CD14-positive monocyte (primary cell): ENCODE data around the gene ZNF579. TPM values are rescaled to one million over a fixed set of nuclear protein-coding genes. Genes with fewer than 3 reads are reported as not detected.

Source experiments
- DNase-seq, 3 donors: peaks; one replicate each; pipeline ENCODE4 v3.0.0-alpha.2; 2011 to 2022
- H2AFZ ChIP-seq: 2 replicates; pipeline ENCODE4 v1.6.0; 2012; ENCODE audit warnings: mild to moderate bottlenecking, low read depth, low read length, inconsistent platforms; ENCODE audit not compliant: insufficient read depth, poor library complexity, severe bottlenecking
- H3K27ac ChIP-seq, 2 donors: 1 replicate in 1 of 2; 2 replicates in 1 of 2; pipeline ENCODE4 v1.5.1; 2012 to 2013; ENCODE audit warnings: low read length in 2 of 2, control low read depth in 1 of 2, inconsistent platforms in 1 of 2, low read depth in 1 of 2, mild to moderate bottlenecking in 1 of 2
- H3K27me3 ChIP-seq, 2 donors: one replicate each; pipeline versions ENCODE4 v1.6.0 to v1.6.1; 2011 to 2013; ENCODE audit warnings: low read length in 2 of 2; ENCODE audit not compliant: control insufficient read depth in 2 of 2, insufficient read depth in 2 of 2
- H3K36me3 ChIP-seq, 2 donors: replicated peaks in 1 of 2; 1 replicate in 1 of 2; 2 replicates in 1 of 2; pipeline versions ENCODE4 v1.5.1 to v1.6.1; 2012 to 2013; ENCODE audit warnings: low read length in 2 of 2, control low read depth in 1 of 2, inconsistent platforms in 1 of 2, mild to moderate bottlenecking in 1 of 2; ENCODE audit not compliant: insufficient read depth in 2 of 2, control insufficient read depth in 1 of 2
- H3K4me1 ChIP-seq, 2 donors: 1 replicate in 1 of 2; 2 replicates in 1 of 2; pipeline versions ENCODE4 v1.5.1 to v1.6.1; 2012 to 2013; ENCODE audit warnings: low read length in 2 of 2, control low read depth in 1 of 2, inconsistent platforms in 1 of 2, mild to moderate bottlenecking in 1 of 2, moderate library complexity in 1 of 2; ENCODE audit not compliant: insufficient read depth in 2 of 2, control insufficient read depth in 1 of 2
- H3K4me2 ChIP-seq: replicated peaks from 2 replicates; pipeline ENCODE3; 2012; ENCODE audit warnings: low read length, moderate library complexity, mild to moderate bottlenecking; ENCODE audit not compliant: poor library complexity, severe bottlenecking; ENCODE audit errors: extremely low read depth
- H3K4me3 ChIP-seq, 3 experiments: fragments of 200-600 bp in 1 of 3; sonication (generic) in 1 of 3; replicated peaks in 1 of 3; 1 replicate in 2 of 3; 2 replicates in 1 of 3; pipeline ENCODE4 v1.5.1; 2011 to 2013; ENCODE audit warnings: low read length in 3 of 3, mild to moderate bottlenecking in 3 of 3, control low read depth in 2 of 3, low read depth in 2 of 3, inconsistent platforms in 1 of 3, moderate library complexity in 1 of 3
- H3K79me2 ChIP-seq: 2 replicates; pipeline ENCODE4 v1.6.0; 2012; ENCODE audit warnings: mild to moderate bottlenecking, control low read depth, inconsistent platforms, low read length, moderate library complexity; ENCODE audit not compliant: insufficient read depth
- H3K9ac ChIP-seq: 2 replicates; pipeline ENCODE4 v1.6.0; 2017; ENCODE audit warnings: low read length, mild to moderate bottlenecking; ENCODE audit not compliant: insufficient read depth, poor library complexity, severe bottlenecking
- H3K9me3 ChIP-seq, 2 donors: replicated peaks in 1 of 2; 1 replicate in 1 of 2; 2 replicates in 1 of 2; pipeline versions ENCODE4 v1.5.1 to v1.6.1; 2012 to 2013; ENCODE audit warnings: low read length in 2 of 2, control low read depth in 1 of 2; ENCODE audit not compliant: control insufficient read depth in 1 of 2, insufficient read depth in 1 of 2
- H4K20me1 ChIP-seq: 2 replicates; pipeline ENCODE4 v1.6.0; 2012; ENCODE audit warnings: mild to moderate bottlenecking, low read length, control low read depth, moderate library complexity; ENCODE audit not compliant: insufficient read depth
- H3K27ac Mint-ChIP-seq, 7 donors: one replicate each; pipeline ENCODE4 v1.8.0; 2020; ENCODE audit warnings: mild to moderate bottlenecking in 7 of 7, mixed read lengths in 7 of 7, moderate library complexity in 6 of 7, inconsistent platforms in 2 of 7
- H3K27me3 Mint-ChIP-seq, 3 donors: one replicate each; pipeline ENCODE4 v1.8.0; 2021 to 2022; ENCODE audit warnings: low read depth in 3 of 3, mild to moderate bottlenecking in 3 of 3, mixed read lengths in 3 of 3, moderate library complexity in 3 of 3, inconsistent platforms in 1 of 3
- H3K36me3 Mint-ChIP-seq, 2 donors: one replicate each; pipeline ENCODE4 v1.8.0; 2020; ENCODE audit warnings: mixed read lengths in 2 of 2, inconsistent platforms in 1 of 2, mild to moderate bottlenecking in 1 of 2
- H3K4me1 Mint-ChIP-seq: one replicate; pipeline ENCODE4 v1.8.0; 2020; ENCODE audit warnings: mild to moderate bottlenecking, mixed read lengths
- H3K4me3 Mint-ChIP-seq, 2 donors: one replicate each; pipeline ENCODE4 v1.8.0; 2020; ENCODE audit warnings: mild to moderate bottlenecking in 2 of 2, mixed read lengths in 2 of 2, moderate library complexity in 1 of 2
- H3K9me3 Mint-ChIP-seq, 7 donors: one replicate each; pipeline ENCODE4 v1.8.0; 2020 to 2022; ENCODE audit warnings: mixed read lengths in 7 of 7, mild to moderate bottlenecking in 6 of 7, moderate library complexity in 6 of 7, inconsistent platforms in 2 of 7
- WGBS: methylation state at CpG from one replicate; pipeline ENCODE4 v1.1.5; 2013; ENCODE audit warnings: missing lambda C conversion rate; ENCODE audit not compliant: insufficient coverage; 5-methylcytosine and 5-hydroxymethylcytosine counted together
- intact Hi-C, 2 donors: fragments of 100-400 bp; cut with micrococcal nuclease; formaldehyde crosslinking; loops; one replicate each; pipeline versions ENCODE4 v1.15.0 to v1.15.1; 2023
- polyA plus RNA-seq, 3 donors: library from polyadenylated mRNA; depleted of rRNA in 1 of 3; unstranded in 2 of 3; stranded (reverse) in 1 of 3; fragments of 300-500 nt in 2 of 3; fragments of >200 nt in 1 of 3; fragmentation: Illumina TruSeq in 2 of 3; gene quantifications; 1 replicate in 2 of 3; 2 replicates in 1 of 3; pipeline ENCODE4 v1.2.3, GENCODE V29; 2012 to 2021
- TF ChIP-seq, protein P1 (sequence below): fragments of 200-600 bp; IDR thresholded peaks from one replicate; pipeline ENCODE4 v1.8.0; 2022; ENCODE audit warnings: antibody characterized with exemption, mild to moderate bottlenecking

Gene ZNF579
- polyA plus RNA-seq, 3 donors = 0.05 to 1.8 TPM; not detected in 1

DNA sequence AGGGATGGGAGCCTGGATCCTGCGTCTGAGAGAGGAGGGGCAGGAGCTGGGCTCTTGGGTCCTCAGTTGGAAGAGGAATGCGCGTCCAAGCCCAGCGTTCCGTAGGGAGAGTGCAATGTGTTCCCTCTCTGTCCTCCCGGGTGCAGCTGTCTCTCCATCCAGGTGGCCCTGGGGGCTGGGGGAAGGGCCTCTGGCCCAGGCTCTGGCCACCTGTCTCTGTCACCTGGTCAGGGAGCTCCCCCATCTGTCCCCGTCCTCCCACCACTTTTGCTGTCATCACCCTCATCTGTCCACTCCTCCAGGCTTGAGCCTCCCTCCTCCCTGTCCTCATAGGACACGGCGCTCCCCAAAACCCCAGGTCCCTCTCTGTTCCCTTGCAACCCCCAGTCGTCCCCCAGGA, 40.0 kb downstream of the ZNF579 start:
- Histone ChIP-seq H3K79me2 (no peaks in the 10 kb centered on the region), H3K4me1 (no peaks in the 10 kb centered on the region), H3K9ac (no peak overlapping the region), H3K9me3 (no peaks in the 10 kb centered on the region), H3K4me2 (no peak overlapping the region), H3K36me3 (no peaks in the 10 kb centered on the region), H3K27me3 (no peaks in the 10 kb centered on the region), H2AFZ (no peak overlapping the region), H3K4me3 (no peak overlapping the region), H4K20me1 (no peaks in the 10 kb centered on the region), H3K27ac (no peak overlapping the region)
- TF ChIP-seq, protein P1, sequence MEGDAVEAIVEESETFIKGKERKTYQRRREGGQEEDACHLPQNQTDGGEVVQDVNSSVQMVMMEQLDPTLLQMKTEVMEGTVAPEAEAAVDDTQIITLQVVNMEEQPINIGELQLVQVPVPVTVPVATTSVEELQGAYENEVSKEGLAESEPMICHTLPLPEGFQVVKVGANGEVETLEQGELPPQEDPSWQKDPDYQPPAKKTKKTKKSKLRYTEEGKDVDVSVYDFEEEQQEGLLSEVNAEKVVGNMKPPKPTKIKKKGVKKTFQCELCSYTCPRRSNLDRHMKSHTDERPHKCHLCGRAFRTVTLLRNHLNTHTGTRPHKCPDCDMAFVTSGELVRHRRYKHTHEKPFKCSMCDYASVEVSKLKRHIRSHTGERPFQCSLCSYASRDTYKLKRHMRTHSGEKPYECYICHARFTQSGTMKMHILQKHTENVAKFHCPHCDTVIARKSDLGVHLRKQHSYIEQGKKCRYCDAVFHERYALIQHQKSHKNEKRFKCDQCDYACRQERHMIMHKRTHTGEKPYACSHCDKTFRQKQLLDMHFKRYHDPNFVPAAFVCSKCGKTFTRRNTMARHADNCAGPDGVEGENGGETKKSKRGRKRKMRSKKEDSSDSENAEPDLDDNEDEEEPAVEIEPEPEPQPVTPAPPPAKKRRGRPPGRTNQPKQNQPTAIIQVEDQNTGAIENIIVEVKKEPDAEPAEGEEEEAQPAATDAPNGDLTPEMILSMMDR = no peak
- peaks cover 2% of the 10 kb centered on the region for H3K4me1 Mint-ChIP-seq
- WGBS = 96% methylated on average over 7 of the region's 10 CpGs
- intact Hi-C loops = no loop called here
- no peaks in the 10 kb centered on the region for H3K36me3 Mint-ChIP-seq
- H3K4me3 Mint-ChIP-seq = no peak overlapping the region
- H3K9me3 Mint-ChIP-seq = peaks cover 0 to 5% (median 0%) of the 10 kb centered on the region in 7 donors
- DNase-seq = no peak
- H3K27me3 Mint-ChIP-seq = peaks cover 4 to 9% (median 5%) of the 10 kb centered on the region in 3 donors
- no peak overlapping the region for H3K27ac Mint-ChIP-seq

DNA sequence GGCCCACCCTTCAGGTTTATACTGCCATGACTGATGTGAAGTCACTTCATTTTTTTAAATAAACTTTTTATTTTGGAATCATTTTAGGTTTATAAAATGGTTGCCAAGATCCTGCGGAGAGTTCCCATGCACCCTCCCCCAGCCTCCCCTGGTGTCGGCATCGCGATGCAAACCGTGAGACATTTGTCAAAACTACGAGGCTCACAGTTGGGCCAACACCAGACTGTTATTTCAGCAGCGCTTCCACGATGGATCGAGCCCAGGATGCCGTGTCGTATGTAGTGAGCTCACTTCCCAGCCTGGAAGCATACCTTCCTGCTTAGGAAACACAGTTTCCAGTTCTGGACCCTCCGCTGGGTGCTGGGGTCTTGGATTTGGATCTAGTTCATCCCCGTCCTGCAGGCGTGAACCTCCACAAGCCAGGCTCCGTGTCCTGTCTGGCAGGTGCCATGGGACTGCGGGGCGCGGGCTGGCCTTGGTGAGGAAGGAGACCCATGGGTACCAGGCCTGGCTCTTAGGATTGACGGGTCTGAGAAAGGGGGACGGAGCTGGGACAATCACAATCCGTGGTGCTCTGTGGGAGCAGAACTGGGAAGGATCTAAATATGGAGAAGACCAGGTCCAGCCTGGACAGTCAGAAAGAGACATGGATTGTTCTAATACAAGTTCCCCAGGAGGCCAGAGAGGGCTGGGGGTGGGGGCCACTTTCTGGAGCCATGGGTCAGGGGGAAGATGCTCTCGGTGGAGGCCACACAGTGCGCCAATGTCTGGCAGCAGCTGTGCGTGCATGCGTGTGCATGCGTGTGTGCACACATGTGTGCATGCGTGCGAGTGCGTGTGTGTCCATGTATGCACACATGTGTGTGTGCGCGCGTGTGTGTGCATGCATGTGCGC, 41.3 kb downstream of the ZNF579 start:
- peaks cover 0 to 5% (median 0%) of the 10 kb centered on the region in 7 donors for H3K9me3 Mint-ChIP-seq
- no peak overlapping the region for H3K9ac ChIP-seq
- no peak overlapping the region for H3K4me2 ChIP-seq
- intact Hi-C loops = no loop called here
- H3K4me3 ChIP-seq = no peak overlapping the region
- no peaks in the 10 kb centered on the region for H3K36me3 ChIP-seq
- H3K27me3 Mint-ChIP-seq = peaks cover 1 to 4% (median 3%) of the 10 kb centered on the region in 3 donors
- DNase-seq = no peak
- H3K4me3 Mint-ChIP-seq = no peak overlapping the region
- no peak overlapping the region for H2AFZ ChIP-seq
- no peak overlapping the region for H3K27ac ChIP-seq
- TF ChIP-seq, protein P1 = no peak
- H3K9me3 ChIP-seq = no peaks in the 10 kb centered on the region
- no peaks in the 10 kb centered on the region for H3K36me3 Mint-ChIP-seq
- no peaks in the 10 kb centered on the region for H3K79me2 ChIP-seq
- no peaks in the 10 kb centered on the region for H3K27me3 ChIP-seq
- H3K4me1 ChIP-seq = no peaks in the 10 kb centered on the region
- no peak overlapping the region for H3K27ac Mint-ChIP-seq
- 96% methylated on average over 29 of the region's 33 CpGs for WGBS
- H4K20me1 ChIP-seq = no peaks in the 10 kb centered on the region
- peaks cover 2% of the 10 kb centered on the region for H3K4me1 Mint-ChIP-seq
